HepG2 (cell line): ENCODE results near the gene TSC1. TPM values are rescaled to one million over a fixed set of nuclear protein-coding genes. Genes with fewer than 3 reads are reported as not detected.

Experiments
- ATF5 ChIP-seq: sonication (generic); formaldehyde crosslinking; IDR thresholded peaks from 2 replicates; pipeline ENCODE4 v1.4.0; 2020; ENCODE audit warnings: mild to moderate bottlenecking, low read depth, missing genetic modification reagents
- MAF1 ChIP-seq: sonication (generic); formaldehyde crosslinking; IDR thresholded peaks from 2 replicates; pipeline ENCODE4 v1.5.0; 2020; ENCODE audit warnings: missing genetic modification reagents, borderline replicate concordance
- MAFF ChIP-seq: IDR thresholded peaks from 2 replicates; pipeline ENCODE4 v1.6.1; 2011; ENCODE audit warnings: low read depth, low read length, improper control_type of control experiment
- NR2F2 ChIP-seq: IDR thresholded peaks from 2 replicates; pipeline ENCODE4 v1.6.1; 2012; ENCODE audit warnings: low read depth, inconsistent platforms, borderline replicate concordance
- SIX4 ChIP-seq: sonication (generic); formaldehyde crosslinking; IDR thresholded peaks from 2 replicates; pipeline ENCODE4 v1.4.0; 2020; ENCODE audit warnings: missing genetic modification reagents
- THAP11 ChIP-seq: IDR thresholded peaks from 2 replicates; pipeline ENCODE4 v1.6.1; 2016; ENCODE audit warnings: missing biosample characterization, missing genetic modification reagents
- TIGD3 ChIP-seq: sonication (generic); formaldehyde crosslinking; IDR thresholded peaks from 2 replicates; pipeline ENCODE4 v1.5.1; 2020; ENCODE audit warnings: mild to moderate bottlenecking, missing genetic modification reagents, borderline replicate concordance
- ZBTB40 ChIP-seq, 2 experiments: fragments of 450-650 bp in 1 of 2; sonication (generic) in 1 of 2; formaldehyde crosslinking in 1 of 2; IDR thresholded peaks; 2 replicates each; pipeline versions ENCODE4 v1.6.1 to v1.8.0; 2016 to 2022; ENCODE audit warnings: antibody characterized with exemption in 1 of 2, mild to moderate bottlenecking in 1 of 2, missing genetic modification reagents in 1 of 2
- ZKSCAN8 ChIP-seq: IDR thresholded peaks from 2 replicates; pipeline ENCODE4 v1.6.1; 2016; ENCODE audit warnings: borderline replicate concordance, missing genetic modification reagents, missing compliant biosample characterization
- ZNF670 ChIP-seq: sonication (generic); formaldehyde crosslinking; IDR thresholded peaks from 2 replicates; pipeline ENCODE4 v1.8.0; 2022; ENCODE audit warnings: mild to moderate bottlenecking, missing genetic modification reagents, borderline replicate concordance
- ZNF720 ChIP-seq: sonication (generic); formaldehyde crosslinking; IDR thresholded peaks from 2 replicates; pipeline ENCODE4 v1.4.0; 2020; ENCODE audit warnings: missing genetic modification reagents
- polyA plus RNA-seq, 8 experiments: library from polyadenylated mRNA; depleted of rRNA in 3 of 8; stranded (reverse) in 7 of 8; unstranded in 1 of 8; fragments of >200 nt; fragmentation: Illumina TruSeq in 4 of 8; extraction: Trizol in 4 of 8; gene quantifications; 2 replicates each; pipeline versions ENCODE4 v1.2.1 to v1.2.3, GENCODE V29; 2011 to 2016; ENCODE audit warnings: low read depth in 4 of 8, missing spikeins in 1 of 8, mixed read lengths in 1 of 8; ENCODE audit not compliant: insufficient read depth in 1 of 8
- total RNA-seq, 5 experiments: library from RNA; depleted of rRNA; stranded (reverse); fragments of >200 nt; fragmentation: Illumina TruSeq; extraction: Trizol; gene quantifications; 2 replicates each; pipeline ENCODE4 v1.2.3, GENCODE V29; 2016; ENCODE audit warnings: low read depth in 1 of 5
- TF ChIP-seq, protein P1 (sequence below): IDR thresholded peaks from 2 replicates; pipeline ENCODE4 v1.4.0; 2020; ENCODE audit warnings: mild to moderate bottlenecking, missing genetic modification reagents

Gene TSC1
- total and polyA plus RNA-seq, 2 of the 13 experiments (the other 11 are each of a cell fraction or from before 2014, with no cell fraction given), result 31.6 to 66.1 TPM

- TF ChIP-seq MAF1 (CRISPR knock-in tag) (0 out of 2 replicates have a peak, but pooled peaks have one; percentile 67), ZBTB40 (IDR thresholded peaks at IDR 0.05) (no peak), ZBTB40 (CRISPR knock-in tag; IDR thresholded peaks at IDR 0.05) (peak; percentile 87), MAFF (no peak), THAP11 (peak; percentile 86), ZNF720 (CRISPR knock-in tag) (no peak), TIGD3 (CRISPR knock-in tag) (no peak), SIX4 (CRISPR knock-in tag) (0 out of 2 replicates have a peak, but pooled peaks have one; percentile 10), ZNF670 (peak; percentile 84; the same call in 1 of the 2 replicates), ATF5 (no peak), ZKSCAN8 (no peak), NR2F2 (peak; percentile 7; the same call in 1 of the 2 replicates)
- TF ChIP-seq, protein P1, sequence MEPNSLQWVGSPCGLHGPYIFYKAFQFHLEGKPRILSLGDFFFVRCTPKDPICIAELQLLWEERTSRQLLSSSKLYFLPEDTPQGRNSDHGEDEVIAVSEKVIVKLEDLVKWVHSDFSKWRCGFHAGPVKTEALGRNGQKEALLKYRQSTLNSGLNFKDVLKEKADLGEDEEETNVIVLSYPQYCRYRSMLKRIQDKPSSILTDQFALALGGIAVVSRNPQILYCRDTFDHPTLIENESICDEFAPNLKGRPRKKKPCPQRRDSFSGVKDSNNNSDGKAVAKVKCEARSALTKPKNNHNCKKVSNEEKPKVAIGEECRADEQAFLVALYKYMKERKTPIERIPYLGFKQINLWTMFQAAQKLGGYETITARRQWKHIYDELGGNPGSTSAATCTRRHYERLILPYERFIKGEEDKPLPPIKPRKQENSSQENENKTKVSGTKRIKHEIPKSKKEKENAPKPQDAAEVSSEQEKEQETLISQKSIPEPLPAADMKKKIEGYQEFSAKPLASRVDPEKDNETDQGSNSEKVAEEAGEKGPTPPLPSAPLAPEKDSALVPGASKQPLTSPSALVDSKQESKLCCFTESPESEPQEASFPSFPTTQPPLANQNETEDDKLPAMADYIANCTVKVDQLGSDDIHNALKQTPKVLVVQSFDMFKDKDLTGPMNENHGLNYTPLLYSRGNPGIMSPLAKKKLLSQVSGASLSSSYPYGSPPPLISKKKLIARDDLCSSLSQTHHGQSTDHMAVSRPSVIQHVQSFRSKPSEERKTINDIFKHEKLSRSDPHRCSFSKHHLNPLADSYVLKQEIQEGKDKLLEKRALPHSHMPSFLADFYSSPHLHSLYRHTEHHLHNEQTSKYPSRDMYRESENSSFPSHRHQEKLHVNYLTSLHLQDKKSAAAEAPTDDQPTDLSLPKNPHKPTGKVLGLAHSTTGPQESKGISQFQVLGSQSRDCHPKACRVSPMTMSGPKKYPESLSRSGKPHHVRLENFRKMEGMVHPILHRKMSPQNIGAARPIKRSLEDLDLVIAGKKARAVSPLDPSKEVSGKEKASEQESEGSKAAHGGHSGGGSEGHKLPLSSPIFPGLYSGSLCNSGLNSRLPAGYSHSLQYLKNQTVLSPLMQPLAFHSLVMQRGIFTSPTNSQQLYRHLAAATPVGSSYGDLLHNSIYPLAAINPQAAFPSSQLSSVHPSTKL (CRISPR knock-in tag), result peak; percentile 24; the same call in 1 of the 2 replicates
Measured at GRCh38 chr9:132944294-132945185, at the start of gene TSC1 (continued).
